HCT116 (cell line): ENCODE measurements around the gene R3HCC1L.

Experiments
- CTCF ChIP-seq, 3 experiments: fragments of 200-600 bp in 1 of 3; sonication (generic) in 1 of 3; IDR thresholded peaks in 2 of 3; conservative IDR thresholded peaks in 1 of 3; 2 replicates each; pipeline ENCODE4 v1.5.1; 2012 to 2017; ENCODE audit warnings: low read depth in 2 of 3, low read length in 2 of 3, antibody characterized with exemption in 1 of 3, borderline replicate concordance in 1 of 3, control low read depth in 1 of 3, mild to moderate bottlenecking in 1 of 3, mixed read lengths in 1 of 3, mixed run types in 1 of 3, moderate library complexity in 1 of 3; ENCODE audit not compliant: insufficient read depth in 1 of 3
- EZH2phosphoT487 ChIP-seq: fragments of 200-600 bp; IDR thresholded peaks from 2 replicates; pipeline ENCODE4 v1.6.1; 2018; ENCODE audit warnings: antibody characterized with exemption, borderline replicate concordance
- MAX ChIP-seq: IDR thresholded peaks from 2 replicates; pipeline ENCODE4 v1.6.1; 2012
- POLR2A ChIP-seq: IDR thresholded peaks from 2 replicates; pipeline ENCODE4 v1.7.0; 2011; ENCODE audit warnings: borderline replicate concordance; ENCODE audit not compliant: insufficient read depth, insufficient read length; ENCODE audit errors: extremely low read depth
- POLR2AphosphoS5 ChIP-seq: IDR thresholded peaks from 2 replicates; pipeline ENCODE4 v1.6.1; 2011; ENCODE audit warnings: mild to moderate bottlenecking, low read depth, low read length, moderate library complexity
- RAD21 ChIP-seq: IDR thresholded peaks from 2 replicates; pipeline ENCODE4 v1.6.1; 2012; ENCODE audit warnings: low read depth, mild to moderate bottlenecking
- SIN3A ChIP-seq: IDR thresholded peaks from 2 replicates; pipeline ENCODE4 v1.6.1; 2012; ENCODE audit warnings: low read depth
- SP1 ChIP-seq: IDR thresholded peaks from 2 replicates; pipeline ENCODE4 v1.6.1; 2012; ENCODE audit warnings: low read depth
- YY1 ChIP-seq: IDR thresholded peaks from 2 replicates; pipeline ENCODE4 v1.6.1; 2011; ENCODE audit warnings: low read length, low read depth, moderate library complexity, mild to moderate bottlenecking; ENCODE audit not compliant: insufficient replicate concordance; ENCODE audit errors: extremely low read depth
- ZNF274 ChIP-seq: fragments of 200-500 bp; sonication (Bioruptor generic); IDR thresholded peaks from 2 replicates; pipeline ENCODE4 v1.6.1; 2014; ENCODE audit warnings: mild to moderate bottlenecking, low read depth, low read length, inconsistent platforms

GRCh38 chr10:98170249-98171117, 36.0 kb downstream of the R3HCC1L start:
- peak; percentile 56 to 76 (median 75); a peak in 5 of 6 replicates for TF ChIP-seq CTCF (IDR thresholded peaks at IDR 0.05 in 2 of 3, conservative IDR thresholded peaks at IDR 0.05 in 1 of 3; ENCODE audit: borderline replicate concordance in 1 of 3, insufficient read depth in 1 of 3, low read depth in 2 of 3, low read length in 2 of 3)
- no peak for TF ChIP-seq YY1
- no peak for TF ChIP-seq POLR2AphosphoS5
- no peak for TF ChIP-seq MAX
- no peak for TF ChIP-seq EZH2phosphoT487
- no peak for TF ChIP-seq ZNF274
- TF ChIP-seq POLR2A = no peak
- no peak for TF ChIP-seq SP1
- no peak for TF ChIP-seq SIN3A
- TF ChIP-seq RAD21 = peak; percentile 59
